NK-92 treated with Interleukin-12 subunit alpha and Interleukin-12 subunit beta, amount 100 ng/mL, for 24 hours (cell line): ENCODE measurements around the gene SCAMP4.
A peak's percentile ranks its signal among the peaks of the same experiment; 100 is the strongest.

Source experiments
- DNase-seq: peaks from one replicate; lab custom pipeline; 2025; lab: John Stamatoyannopoulos, UW

Gene SCAMP4, protein sequence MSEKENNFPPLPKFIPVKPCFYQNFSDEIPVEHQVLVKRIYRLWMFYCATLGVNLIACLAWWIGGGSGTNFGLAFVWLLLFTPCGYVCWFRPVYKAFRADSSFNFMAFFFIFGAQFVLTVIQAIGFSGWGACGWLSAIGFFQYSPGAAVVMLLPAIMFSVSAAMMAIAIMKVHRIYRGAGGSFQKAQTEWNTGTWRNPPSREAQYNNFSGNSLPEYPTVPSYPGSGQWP

GRCh38 chr19:1905110-1905862, at the start of gene SCAMP4, which contains the start of gene ADAT3:
Gene SCAMP4, plus strand, starts transcription at chr19:1905399. Its CDS starts 9,621 bp downstream, at chr19:1915020.
Gene ADAT3, plus strand, starts transcription at chr19:1905399. Its CDS starts 6,649 bp downstream, at chr19:1912048.
- DNase-seq = peak; percentile 97

GRCh38 chr19:1855828-1856255, 49.4 kb upstream of the SCAMP4 start:
- DNase-seq = no peak

DNA sequence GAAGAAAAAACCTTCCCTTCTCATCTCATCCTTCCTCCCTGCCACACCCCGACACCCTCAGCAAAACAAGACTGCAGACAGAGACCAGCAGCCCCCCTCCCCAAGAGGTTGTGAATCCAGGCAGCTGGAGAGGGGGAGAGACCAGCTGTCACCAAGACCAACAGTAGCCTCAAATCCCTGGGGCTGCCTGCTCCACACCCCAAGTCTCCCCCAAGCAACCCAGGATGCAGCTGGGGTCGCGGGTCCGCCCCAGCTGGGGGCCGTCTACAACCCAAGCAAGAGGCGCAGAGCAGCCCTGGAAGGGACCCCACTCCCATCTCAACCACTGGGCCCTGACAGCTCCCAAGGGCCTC, 48.9 kb upstream of the SCAMP4 start:
- DNase-seq = no peak

DNA sequence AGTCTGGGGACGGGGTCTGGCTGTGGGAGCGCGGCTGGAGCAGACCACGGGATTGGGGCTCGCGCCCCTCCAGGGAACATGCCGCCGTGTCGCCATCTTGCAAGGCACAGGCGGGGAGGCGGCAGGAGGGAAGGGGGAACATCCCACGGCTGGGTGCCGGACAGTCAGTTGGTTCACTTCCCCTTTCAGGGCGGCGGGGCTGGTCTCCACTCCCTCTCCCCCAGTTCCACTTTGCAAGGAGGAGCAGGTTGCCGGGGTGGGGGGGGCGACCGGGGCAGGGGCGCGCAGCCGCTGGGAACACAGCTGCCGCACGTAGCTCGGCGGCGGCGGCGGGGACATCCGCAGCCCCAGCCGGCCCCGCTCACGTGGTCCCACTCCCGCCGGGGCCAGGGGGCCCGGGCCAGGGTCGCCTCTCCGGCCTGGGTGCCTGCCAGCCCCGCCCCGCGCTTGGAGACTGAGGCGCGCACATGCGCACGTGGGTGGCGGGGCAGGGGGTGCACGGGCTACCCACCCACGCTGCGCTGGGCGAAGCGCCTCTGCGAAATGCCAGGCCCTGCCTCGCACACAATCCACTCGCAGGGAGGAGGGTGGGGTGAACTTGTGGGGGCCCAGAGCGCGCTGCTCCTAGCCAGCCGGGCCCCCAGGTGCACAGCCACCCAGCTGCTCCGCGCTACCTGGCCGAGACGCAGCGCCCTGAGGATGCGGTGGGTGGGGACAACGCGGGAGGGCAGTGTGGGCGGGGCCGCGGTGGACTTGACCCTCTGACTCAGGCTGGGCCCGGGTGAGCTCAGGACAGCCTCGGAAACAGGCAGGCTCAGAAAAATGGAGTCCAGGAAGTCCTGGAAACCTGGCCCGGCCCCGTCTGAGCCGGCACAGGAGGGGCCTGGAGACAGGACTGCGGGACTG, 48.2 kb upstream of the SCAMP4 start:
- no peak for DNase-seq

DNA sequence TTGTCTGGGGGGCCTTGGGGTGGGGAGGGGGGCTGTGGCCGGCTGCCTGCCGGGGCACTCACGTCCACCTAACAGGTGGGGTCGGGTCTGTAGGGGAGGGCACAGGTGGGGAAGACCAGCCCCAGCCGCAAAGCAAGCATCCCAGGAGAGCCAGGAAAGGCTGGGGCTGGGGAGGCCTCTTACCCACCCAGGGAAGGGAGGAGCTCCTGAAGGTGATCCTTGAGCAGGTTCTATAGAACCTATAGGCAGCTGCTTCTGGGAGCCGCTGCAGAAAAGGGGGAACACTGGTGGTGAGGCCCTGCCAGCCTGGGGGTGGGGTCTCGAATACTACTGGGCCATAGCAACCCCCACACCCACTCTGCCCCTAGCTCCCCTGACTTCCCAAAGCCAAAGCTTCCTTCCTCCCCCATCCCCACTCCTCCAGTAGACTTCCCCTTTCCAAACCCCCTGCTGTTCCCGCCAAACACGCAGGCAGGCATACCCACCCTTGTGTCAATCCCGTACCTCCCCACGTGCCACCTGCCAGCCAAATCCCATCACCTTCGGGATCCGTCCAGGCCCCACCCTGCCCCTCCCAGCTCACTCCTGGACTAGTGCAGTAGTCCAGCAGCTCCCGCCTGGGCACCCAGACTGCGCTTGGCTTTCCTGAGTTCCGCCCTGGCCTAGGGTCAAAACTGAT, 47.4 kb upstream of the SCAMP4 start:
- DNase-seq = no peak

DNA sequence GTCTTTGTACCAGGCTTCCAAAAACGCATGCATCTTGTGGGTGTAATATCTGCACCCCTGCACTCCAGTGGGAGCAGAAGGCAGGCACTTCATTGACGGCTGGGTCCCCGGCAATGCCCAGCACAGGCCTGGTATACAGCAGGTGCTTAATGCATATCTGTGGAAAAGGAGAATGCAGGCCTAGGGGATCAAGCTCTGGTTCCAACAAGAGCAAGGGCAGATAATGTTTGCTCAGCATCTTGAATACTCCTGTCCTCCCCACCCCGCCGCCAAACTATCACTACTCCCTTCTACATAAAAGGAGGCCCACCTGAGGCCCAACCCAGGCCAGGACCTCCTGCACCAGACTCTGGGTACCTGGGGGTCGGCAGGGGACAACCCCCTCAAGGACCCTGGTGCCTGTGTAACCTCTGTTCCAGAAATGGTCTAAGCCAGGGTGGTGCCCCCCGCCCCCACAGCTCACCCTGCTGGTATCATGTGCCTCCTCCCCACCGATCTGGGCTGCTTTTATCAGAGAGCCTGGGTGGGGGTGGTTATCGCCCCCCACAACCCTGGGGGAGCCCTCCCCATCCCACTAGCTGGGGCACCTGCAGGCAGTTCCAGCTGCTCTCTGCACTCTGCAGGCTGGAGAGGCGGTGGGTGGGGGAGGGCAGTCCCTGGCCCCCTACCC, 46.7 kb upstream of the SCAMP4 start:
- DNase-seq = no peak

DNA sequence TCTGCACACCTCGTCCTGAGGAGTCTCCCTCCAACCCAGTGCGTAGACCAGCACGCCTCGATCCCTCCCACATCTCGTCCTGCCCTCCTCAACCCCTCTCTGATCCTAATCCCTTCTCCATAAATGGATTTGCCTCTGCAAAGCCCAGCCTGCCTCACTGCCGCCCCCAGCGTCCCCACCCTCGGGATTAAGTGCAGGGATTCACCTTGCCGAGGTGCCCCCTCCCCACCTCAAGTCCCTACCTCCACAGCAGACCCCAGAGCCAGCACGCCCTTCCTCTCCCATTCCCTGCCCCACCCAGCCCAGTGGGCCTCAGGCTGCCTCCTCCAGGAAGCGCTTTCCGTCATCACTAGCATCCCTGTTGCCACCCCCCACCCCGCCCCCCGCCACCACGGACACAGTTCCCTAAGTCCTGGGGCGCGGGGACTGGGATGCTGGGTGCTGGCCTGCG, 45.8 kb upstream of the SCAMP4 start:
- no peak for DNase-seq

DNA sequence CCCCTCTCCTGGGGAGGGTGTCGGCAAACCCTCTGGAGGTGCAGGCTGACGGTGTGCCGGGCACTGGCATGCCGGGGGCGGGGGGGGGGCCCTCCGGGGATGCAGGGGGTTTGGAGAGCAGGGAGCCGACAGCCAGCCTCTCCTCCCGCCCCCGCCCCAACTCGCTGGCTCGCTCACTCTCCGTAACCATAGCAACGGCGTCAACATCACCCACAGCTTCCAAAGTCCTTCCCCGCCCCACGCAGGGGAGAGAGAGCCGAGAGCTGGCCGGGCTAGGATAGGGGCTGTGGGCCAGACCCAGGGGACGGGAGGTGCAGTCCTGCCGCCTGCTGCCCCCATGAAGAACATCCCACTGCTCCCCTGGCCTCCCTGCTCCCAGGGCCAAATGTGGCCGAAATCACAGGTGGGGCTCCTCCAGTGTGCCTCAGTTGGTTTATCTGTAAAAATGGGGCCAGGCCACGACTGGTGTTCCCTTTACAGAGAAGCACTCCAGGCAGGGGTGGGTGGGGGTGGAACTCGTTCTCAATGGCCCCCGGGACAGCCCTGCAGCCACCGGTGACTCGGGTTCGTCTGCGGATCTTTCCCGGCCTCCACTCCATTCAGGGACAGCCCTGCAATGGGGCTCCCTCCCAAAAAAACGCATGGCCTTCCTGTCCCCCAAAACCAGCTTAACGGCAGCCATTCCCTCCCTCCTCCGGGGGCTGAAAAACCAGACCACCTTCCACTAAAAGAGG, 45.0 kb upstream of the SCAMP4 start:
- no peak for DNase-seq

- DNase-seq = no peak
These were observed 44.2 kb upstream of the SCAMP4 start for GRCh38 chr19:1860821-1861598.

DNA sequence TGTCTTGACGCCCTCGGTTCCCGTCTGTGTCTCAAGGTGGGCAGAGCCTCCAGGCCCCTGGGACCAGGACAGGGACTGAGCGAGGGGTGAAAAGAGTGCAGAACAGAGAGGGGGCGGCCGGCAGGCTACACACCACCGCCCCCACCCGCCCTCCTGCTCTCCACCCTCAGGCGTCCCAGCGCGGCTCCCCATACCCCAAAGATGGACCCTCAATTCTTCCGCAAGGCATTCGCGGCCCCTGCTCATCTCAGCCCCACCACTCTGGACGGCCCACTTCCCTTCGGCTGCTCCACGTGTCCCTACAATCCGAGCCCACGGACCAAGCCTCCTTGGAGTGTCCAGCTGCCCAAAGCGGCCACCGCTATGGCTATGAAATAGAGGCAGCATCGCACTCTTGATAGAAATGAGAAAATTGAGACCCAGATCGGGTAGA, 43.6 kb upstream of the SCAMP4 start:
- DNase-seq = no peak

- no peak for DNase-seq
These were observed 43.2 kb upstream of the SCAMP4 start for GRCh38 chr19:1862068-1862423.

DNA sequence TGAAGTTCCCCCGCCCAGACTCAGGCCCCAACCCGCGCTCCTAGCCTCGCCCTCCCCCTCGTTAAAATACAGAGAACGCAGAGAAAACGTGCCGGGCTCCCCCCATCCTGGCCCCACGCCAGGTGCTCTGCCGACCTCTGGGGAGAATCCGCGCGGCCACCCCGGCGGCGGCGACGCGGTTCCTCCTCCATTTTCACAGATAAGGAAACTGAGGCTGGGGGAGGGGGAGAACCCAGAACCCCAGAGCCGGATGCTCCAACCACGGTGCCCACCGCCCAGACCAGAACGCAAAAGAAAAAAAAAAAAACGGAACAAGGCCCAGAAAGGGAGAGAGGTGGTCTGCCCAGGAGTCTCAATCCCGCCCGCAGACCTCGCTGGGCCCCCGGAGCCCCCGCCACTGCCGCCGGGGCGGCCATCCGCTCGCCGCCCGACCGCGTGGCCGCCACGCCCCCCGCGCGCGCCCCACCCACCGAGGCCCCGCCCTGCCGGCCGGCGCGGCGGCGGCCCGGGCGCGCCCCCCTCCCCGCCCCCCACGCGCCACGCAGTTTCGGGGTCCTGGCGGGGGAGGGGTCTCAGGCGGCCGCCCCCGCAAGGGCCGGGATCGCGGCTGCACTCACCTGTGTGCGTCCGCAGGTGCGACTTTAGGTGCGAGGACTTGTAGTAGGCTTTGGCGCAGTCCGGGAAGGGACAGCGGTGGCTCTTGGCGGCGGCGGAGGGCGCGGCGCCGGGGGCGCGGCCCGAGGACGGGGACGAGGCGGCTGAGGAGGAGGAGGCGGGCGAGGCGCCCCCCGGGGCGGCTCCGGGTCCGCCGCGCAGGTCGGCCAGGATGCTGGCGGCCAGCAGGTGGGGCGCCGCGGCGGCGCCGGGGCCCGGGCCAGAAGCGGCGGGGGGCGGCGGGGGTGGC, 42.5 kb upstream of the SCAMP4 start:
- peak; percentile 29 for DNase-seq

- DNase-seq = no peak
These were observed 41.9 kb upstream of the SCAMP4 start, which contains the start of gene KLF16 for GRCh38 chr19:1863328-1863637. Gene KLF16, minus strand, starts transcription at chr19:1863579. Its CDS starts 82 bp downstream, at chr19:1863497.

GRCh38 chr19:1863638-1864479, 41.3 kb upstream of the SCAMP4 start:
- DNase-seq = peak; percentile 91

DNA sequence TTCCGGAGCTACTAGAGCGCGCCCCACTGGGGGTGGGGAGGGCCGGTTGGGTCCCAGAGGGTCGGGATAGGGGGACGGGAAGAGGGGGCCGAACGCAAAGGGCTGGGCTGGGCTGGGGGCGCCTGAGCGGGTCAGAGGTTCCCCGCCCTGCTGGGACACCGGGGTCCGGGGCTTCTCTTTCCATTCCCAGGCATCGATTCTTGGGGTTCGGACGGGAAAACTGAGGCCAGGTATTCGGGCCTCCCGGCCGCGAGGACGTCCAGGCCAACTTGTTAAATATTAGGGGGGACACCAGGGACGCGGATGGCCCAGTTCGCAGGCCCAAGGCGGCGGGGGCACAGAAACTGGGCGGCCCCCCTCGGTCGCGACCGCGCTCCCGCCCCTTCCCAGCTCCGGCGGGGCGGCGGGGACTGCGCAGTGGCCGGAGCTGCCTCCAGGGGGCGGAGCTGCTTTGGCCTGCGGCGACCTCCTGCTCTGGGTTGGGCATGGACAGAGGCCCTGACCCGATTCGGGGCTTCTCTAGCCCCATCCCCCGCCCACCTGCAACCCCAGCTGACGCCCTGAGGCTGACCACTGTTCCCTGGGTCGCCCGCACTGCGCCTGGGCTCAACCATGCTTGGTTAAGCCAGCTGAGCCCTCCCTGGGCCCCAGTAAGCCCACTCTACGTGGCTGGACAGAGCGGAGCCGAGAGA, 40.6 kb upstream of the SCAMP4 start:
- DNase-seq = peak; percentile 63

DNA sequence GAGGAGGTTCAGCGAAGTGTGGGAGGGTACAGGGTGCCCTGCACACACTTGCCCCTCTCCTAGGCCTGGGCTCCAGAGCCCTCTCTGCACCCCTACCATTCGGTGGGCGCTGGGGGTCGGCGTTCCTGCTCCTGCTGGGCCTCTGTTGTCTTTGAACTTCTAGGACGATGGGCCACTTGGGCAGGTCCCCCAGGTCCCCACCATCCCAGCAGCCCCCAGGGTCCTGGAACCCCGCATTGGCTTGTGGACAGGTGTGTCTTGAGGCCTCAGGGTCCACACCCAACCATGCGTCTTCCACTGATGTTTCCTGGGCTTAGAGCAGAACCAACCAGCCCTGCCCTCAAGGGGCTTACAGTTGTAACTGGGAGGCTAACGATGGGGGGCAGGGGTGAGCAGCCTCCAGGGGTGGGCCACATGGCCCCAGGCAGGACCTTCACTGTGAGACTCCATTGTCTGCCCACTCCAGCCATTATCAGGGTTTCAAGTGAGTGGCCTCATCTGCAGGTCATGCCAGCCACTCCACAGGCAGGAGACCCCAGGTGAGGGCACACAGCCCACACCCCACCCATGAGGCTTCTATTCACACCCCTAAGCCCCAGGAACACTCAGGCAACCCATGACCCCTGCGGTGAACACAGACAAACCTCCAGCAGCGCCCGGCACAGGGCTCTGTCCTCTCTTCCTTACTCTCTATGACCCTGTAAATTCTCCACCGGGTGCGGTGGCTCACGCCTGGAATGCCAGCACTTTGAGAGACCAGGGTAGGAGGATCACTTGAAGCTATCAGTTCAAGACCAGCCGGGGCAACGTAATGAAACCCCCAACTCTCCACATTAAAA, 39.8 kb upstream of the SCAMP4 start:
- no peak for DNase-seq
